Central memory CD4-positive, alpha-beta T cell (primary cell): ENCODE results near the gene SYCN.

Source experiments
- DNase-seq: peaks from one replicate; pipeline ENCODE4 v3.0.0; 2022

The SYCN gene

DNA sequence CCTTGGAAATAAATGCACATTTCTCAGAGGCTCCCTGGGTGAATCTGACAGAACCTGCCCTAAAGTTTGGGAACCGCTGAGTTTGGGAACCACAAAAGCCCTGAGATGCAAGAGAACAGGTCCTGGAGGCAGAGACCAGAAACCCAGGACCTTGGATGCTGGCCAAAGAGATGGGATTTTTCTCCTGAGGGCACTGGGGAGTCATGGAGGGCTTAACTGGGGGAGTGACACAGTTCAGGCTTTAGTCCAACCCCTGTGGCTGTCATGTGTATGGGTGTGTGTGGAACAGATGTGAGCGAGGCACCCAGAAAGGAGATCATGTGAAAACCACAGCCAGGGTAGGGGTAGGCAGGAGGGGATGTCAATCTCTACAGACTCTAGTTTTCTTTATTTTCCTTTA is 11.2 kb downstream of the SYCN start:
- no peak for DNase-seq

- no peak for DNase-seq
These were observed 13.3 kb downstream of the SYCN start for GRCh38 chr19:39190768-39191167.

DNA sequence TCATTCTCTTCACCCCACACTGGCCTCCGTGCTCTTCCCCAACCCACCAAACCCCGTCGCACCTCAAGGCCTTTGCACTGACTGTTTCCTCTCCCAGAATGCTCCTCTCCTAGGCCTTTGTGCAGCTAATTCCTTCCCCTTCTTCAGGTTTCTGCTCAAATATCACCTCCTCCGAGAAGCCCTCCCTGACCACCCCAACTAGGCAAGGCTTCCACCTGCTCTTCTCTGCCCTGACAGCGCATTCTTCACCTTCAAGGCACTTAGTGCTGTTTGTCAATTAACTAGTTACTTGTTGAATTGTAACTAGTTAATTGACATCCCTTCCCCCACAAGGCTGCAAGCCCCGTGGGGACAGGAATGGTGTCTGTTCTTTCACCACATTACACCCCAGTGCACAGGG is 15.1 kb downstream of the SYCN start:
- DNase-seq: no peak

GRCh38 chr19:39187552-39187943 is 16.5 kb downstream of the SYCN start:
- no peak for DNase-seq

DNA sequence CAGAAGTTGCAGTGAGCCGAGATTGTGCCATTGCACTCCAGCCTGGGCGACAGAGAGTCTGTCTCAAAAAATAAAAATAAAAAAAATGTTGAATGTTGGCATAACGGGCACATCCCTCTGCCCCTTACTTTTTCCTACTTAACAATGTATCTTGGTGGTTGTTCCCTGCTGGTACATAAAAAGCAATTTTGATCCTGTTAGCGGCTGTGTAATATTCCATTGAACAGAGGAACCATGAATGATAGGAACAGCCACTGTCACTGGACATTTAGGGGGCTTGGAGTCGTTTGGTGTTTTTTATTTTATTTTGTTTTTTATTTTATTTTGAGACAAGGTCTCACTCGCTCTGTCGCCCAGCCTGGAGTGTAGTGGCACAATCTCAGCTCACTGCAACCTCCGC is 17.7 kb downstream of the SYCN start:
- DNase-seq: no peak

GRCh38 chr19:39183104-39183503 is 21.0 kb downstream of the SYCN start:
- DNase-seq: no peak

- no peak for DNase-seq
These were observed 21.9 kb downstream of the SYCN start for GRCh38 chr19:39182174-39182505.

DNA sequence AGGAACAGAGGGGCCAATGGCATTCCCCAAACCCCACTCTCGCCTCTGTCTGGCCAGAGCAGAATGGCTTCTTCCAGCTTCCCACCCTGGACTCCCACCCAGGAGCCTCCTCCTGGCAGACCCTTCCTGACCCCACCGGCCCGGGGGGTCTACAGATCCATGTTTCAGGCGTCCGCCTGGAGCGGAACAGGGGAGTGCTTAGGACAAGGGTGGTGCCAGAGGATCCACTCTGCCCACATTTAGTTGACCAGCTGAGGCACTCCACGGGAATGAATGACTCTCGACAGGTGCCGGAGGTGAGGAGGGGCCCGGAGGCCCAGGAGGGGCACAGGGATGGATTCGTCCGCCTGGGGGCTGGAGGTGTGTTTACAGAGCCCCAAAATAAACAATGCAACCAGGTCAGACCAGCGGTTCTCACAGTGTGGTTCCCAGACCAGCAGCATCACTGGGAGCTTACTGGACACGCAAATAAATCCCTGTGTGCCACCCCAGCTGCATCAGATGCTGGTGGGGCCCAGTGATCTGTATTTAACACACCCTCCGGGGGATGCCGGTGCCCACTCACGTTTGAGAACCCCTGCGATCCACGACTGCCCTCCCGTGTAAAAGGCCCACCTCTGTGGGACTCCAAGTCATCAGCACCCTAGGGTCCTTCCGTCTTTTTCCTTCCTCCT is 22.4 kb downstream of the SYCN start:
- DNase-seq: no peak

DNA sequence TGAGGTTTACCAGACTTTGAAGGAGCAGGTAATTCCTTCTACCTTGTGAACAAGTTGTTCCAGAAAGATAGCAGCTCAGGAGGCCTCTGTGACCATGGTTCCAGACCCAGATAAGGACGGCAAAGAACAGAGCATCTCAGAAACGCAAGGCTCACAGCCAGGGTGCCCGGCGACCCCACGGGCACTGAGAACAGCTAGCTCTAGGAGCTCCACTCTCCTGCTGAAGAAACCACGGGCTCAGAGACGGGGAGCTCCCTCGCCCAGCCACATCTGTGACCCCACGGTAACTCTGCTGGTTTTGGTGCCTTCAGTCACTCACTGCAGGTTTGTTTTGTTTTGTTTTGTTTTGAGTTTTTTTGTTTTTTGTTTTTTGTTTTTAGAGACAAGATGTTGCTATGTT is 23.3 kb downstream of the SYCN start:
- DNase-seq: no peak

GRCh38 chr19:39179754-39180153 is 24.3 kb downstream of the SYCN start:
- no peak for DNase-seq

DNA sequence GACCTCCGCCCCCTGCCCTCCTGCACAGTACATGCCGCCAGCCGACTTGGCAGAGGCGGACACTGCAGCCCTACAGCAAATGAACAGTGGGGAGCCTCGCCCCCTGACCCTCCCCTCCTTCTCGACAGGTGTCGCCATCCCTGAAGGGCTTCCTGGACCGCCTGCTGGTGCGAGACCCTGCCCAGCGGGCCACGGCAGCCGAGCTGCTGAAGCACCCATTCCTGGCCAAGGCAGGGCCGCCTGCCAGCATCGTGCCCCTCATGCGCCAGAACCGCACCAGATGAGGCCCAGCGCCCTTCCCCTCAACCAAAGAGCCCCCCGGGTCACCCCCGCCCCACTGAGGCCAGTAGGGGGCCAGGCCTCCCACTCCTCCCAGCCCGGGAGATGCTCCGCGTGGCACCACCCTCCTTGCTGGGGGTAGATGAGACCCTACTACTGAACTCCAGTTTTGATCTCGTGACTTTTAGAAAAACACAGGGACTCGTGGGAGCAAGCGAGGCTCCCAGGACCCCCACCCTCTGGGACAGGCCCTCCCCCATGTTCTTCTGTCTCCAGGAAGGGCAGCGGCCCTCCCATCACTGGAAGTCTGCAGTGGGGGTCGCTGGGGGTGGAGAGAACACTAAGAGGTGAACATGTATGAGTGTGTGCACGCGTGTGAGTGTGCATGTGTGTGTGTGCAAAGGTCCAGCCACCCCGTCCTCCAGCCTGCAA is 25.6 kb downstream of the SYCN start:
- DNase-seq: no peak

- DNase-seq: no peak
These were observed 26.3 kb downstream of the SYCN start for GRCh38 chr19:39177736-39178135.

GRCh38 chr19:39177110-39177699 is 26.9 kb downstream of the SYCN start:
- DNase-seq: no peak

GRCh38 chr19:39175564-39175963 is 28.5 kb downstream of the SYCN start:
- no peak for DNase-seq

DNA sequence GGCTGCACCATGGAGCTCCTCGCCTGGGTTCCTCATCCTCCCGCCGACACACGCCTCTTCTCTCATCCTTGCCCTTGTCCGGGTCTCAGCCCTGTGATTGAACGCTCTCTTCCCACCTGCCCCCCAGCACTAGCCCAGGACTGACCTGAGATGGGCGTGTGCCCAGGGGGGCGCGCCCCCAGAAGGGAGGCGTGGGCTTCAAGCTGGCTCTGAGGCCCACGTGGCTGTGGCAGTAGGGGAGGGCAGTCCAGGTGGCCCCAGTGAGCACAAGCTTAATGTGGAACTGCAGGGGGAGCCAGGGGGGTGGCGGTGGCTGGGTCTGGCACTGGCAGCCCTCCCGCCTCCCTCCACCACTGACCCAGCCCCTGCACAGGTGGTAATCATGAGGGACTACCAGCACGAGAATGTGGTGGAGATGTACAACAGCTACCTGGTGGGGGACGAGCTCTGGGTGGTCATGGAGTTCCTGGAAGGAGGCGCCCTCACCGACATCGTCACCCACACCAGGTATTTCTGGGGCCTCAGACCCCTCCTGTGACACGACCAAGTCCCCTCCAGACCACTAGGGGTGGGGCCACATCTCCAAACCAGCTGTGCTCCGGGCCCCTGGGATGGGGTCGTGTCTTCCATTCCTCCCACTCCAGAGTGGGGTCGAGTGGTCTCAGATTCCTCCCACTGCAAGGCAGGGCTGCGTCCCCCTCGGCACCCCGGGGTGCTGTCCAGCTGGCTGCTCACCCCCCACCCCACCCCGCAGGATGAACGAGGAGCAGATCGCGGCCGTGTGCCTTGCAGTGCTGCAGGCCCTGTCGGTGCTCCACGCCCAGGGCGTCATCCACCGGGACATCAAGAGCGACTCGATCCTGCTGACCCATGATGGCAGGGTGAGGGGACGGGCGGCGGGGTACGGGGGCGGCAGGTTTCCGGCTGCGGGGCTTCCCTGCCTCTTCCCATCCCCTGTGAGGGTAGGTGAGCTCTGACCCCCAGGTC is 29.2 kb downstream of the SYCN start:
- DNase-seq: no peak

DNA sequence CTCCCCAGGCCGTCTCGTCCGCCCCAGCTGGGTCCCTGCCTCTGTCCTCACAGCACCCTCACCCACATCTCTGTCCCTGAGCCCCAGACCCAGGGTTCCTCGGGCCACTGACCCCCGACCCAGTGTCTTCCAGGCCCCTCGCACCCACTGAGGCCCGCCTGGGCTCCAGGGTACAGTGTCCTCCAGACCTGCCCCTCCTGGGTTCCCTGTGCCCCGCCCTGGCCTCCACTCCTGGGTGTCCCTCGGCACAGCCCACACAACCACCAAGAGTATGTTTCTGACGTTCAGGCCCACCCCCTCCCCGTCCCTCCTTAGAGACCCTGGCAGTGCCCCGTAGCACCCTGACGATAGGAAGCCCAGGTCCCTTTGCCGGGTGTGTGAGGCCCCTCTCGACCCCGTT is 29.9 kb downstream of the SYCN start:
- DNase-seq: no peak

GRCh38 chr19:39173502-39173991 is 30.5 kb downstream of the SYCN start:
- DNase-seq: no peak

DNA sequence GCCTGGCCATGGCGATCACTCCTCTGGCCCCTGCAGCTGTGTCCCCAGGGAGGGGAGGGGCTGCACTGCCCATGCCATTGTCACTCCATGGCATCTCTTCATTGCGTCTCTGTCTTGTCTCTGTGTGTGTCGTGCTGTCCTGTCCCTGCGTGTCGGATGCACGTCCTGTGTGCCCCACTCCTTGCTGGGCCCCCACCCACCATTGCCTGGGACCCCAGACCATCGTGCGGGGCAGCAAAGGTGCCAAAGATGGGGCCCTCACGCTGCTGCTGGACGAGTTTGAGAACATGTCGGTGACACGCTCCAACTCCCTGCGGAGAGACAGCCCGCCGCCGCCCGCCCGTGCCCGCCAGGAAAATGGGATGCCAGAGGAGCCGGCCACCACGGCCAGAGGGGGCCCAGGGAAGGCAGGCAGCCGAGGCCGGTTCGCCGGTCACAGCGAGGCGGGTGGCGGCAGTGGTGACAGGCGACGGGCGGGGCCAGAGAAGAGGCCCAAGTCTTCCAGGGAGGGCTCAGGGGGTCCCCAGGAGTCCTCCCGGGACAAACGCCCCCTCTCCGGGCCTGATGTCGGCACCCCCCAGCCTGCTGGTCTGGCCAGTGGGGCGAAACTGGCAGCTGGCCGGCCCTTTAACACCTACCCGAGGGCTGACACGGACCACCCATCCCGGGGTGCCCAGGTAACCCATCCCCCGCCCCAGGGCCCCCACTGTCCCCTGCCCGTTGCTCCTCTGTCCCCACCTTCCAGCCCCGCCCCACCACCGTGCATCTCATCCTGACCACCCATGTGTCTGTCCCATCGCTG is 31.2 kb downstream of the SYCN start:
- DNase-seq: no peak

DNA sequence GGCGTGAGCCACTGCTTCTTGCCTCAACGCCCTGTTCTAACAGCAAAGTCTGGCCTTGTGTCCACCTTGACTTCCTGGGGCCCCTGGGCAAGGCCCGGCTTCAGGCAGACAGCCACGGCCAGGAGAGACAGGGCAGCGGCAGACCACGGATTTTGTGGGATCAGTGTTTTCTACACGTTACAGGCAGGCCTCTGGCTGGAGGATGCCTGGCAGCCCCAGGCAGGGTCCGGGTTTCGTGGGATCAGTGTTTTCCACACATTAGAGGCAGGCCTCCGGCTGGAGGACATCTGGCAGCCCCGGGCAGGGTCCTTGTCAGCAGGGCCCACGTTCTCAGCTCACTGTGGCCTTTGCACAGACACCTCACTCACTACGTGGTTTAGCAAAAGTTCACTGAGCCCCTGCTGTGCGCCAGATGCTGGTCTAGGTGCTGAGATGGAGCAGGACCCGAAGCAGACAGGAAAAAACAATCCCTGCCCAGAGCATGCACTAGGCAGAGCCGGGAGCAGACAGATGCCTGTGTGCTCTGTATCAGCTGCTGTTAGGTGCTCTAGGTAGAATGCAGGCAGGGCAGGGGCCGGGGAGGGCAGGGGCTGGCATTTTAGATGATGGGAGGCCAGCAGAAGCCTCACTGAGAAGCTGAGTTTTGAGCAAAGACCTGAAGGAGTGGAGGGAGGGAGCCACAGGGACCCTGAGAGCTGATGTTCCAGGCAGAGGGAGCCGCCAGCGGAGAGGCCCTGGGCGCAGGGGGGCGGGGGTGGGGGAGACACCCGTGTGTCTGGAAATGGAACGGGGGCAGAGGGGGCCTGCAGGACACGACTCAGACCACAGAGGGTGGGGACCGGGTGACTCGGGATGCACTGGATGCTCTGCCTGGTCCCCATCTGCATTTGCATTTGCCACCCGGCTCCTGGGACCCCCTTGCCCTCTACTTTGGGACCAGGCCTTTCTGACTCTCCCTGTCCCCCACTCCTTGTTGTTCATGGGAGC is 32.3 kb downstream of the SYCN start:
- DNase-seq: no peak

- DNase-seq: no peak
These were observed 33.5 kb downstream of the SYCN start for GRCh38 chr19:39170386-39171231.
